Measurements from ENCODE around the gene DUSP15.

Gene DUSP15

GRCh38 chr20:31890646-31891045 lies 20.3 kb upstream of the DUSP15 start:
- Histone ChIP-seq H3K27ac (ENCODE audit: low read depth, low read length) (no peak overlapping the region), H3K4me3 (ENCODE audit: low read depth in 1 of 2, low read length in 2 of 2) (no peak overlapping the region), H3K9ac (ENCODE audit: low read depth in 1 of 2, low read length in 2 of 2) (no peak overlapping the region), H3K36me3 (ENCODE audit: control insufficient read depth in 1 of 2, insufficient read depth in 2 of 2, low read length in 2 of 2) (no peaks in the 10 kb centered on the region), H3K27me3 (ENCODE audit: control insufficient read depth in 1 of 2, insufficient read depth in 2 of 2, low read length in 2 of 2) (no peaks in the 10 kb centered on the region), H3K4me1 (ENCODE audit: control insufficient read depth in 1 of 2, insufficient read depth in 2 of 2, low read length in 2 of 2) (no peaks in the 10 kb centered on the region), H3K9me3 (ENCODE audit: control insufficient read depth in 1 of 2, low read length in 2 of 2) (no peaks in the 10 kb centered on the region)

GRCh38 chr20:31883829-31884228 lies 13.5 kb upstream of the DUSP15 start:
- H3K4me3 ChIP-seq (ENCODE audit: low read depth in 1 of 2, low read length in 2 of 2): no peak overlapping the region
- no peaks in the 10 kb centered on the region for H3K9me3 ChIP-seq (ENCODE audit: control insufficient read depth in 1 of 2, low read length in 2 of 2)
- no peak overlapping the region for H3K27ac ChIP-seq (ENCODE audit: low read depth, low read length)
- H3K9ac ChIP-seq (ENCODE audit: low read depth in 1 of 2, low read length in 2 of 2): no peak overlapping the region
- H3K36me3 ChIP-seq (ENCODE audit: control insufficient read depth in 1 of 2, insufficient read depth in 2 of 2, low read length in 2 of 2): no peaks in the 10 kb centered on the region
- no peaks in the 10 kb centered on the region for H3K4me1 ChIP-seq (ENCODE audit: control insufficient read depth in 1 of 2, insufficient read depth in 2 of 2, low read length in 2 of 2)
- H3K27me3 ChIP-seq (ENCODE audit: control insufficient read depth in 1 of 2, insufficient read depth in 2 of 2, low read length in 2 of 2): no peaks in the 10 kb centered on the region

GRCh38 chr20:31881945-31882344 lies 11.6 kb upstream of the DUSP15 start:
- H3K36me3 ChIP-seq (ENCODE audit: control insufficient read depth in 1 of 2, insufficient read depth in 2 of 2, low read length in 2 of 2): no peaks in the 10 kb centered on the region
- no peaks in the 10 kb centered on the region for H3K4me1 ChIP-seq (ENCODE audit: control insufficient read depth in 1 of 2, insufficient read depth in 2 of 2, low read length in 2 of 2)
- no peaks in the 10 kb centered on the region for H3K9me3 ChIP-seq (ENCODE audit: control insufficient read depth in 1 of 2, low read length in 2 of 2)
- no peak overlapping the region for H3K27ac ChIP-seq (ENCODE audit: low read depth, low read length)
- H3K9ac ChIP-seq (ENCODE audit: low read depth in 1 of 2, low read length in 2 of 2): no peak overlapping the region
- H3K27me3 ChIP-seq (ENCODE audit: control insufficient read depth in 1 of 2, insufficient read depth in 2 of 2, low read length in 2 of 2): no peaks in the 10 kb centered on the region
- no peak overlapping the region for H3K4me3 ChIP-seq (ENCODE audit: low read depth in 1 of 2, low read length in 2 of 2)

- Histone ChIP-seq H3K27ac (ENCODE audit: low read depth, low read length) (peak overlapping the region; percentile 46), H3K4me3 (ENCODE audit: low read depth in 1 of 2, low read length in 2 of 2) (peak overlapping the region; percentile 87 to 91), H3K9me3 (ENCODE audit: control insufficient read depth in 1 of 2, low read length in 2 of 2) (no peaks in the 10 kb centered on the region), H3K36me3 (ENCODE audit: control insufficient read depth in 1 of 2, insufficient read depth in 2 of 2, low read length in 2 of 2) (no peaks in the 10 kb centered on the region), H3K4me1 (ENCODE audit: control insufficient read depth in 1 of 2, insufficient read depth in 2 of 2, low read length in 2 of 2) (no peaks in the 10 kb centered on the region), H3K27me3 (ENCODE audit: control insufficient read depth in 1 of 2, insufficient read depth in 2 of 2, low read length in 2 of 2) (no peaks in the 10 kb centered on the region), H3K9ac (ENCODE audit: low read depth in 1 of 2, low read length in 2 of 2) (peak overlapping the region; percentile 57 to 68)
Observed at GRCh38 chr20:31879143-31879987, 9.0 kb upstream of the DUSP15 start.

GRCh38 chr20:31877684-31878083 lies 7.4 kb upstream of the DUSP15 start:
- H3K4me1 ChIP-seq (ENCODE audit: control insufficient read depth in 1 of 2, insufficient read depth in 2 of 2, low read length in 2 of 2): no peaks in the 10 kb centered on the region
- H3K9ac ChIP-seq (ENCODE audit: low read depth in 1 of 2, low read length in 2 of 2): no peak overlapping the region
- no peak overlapping the region for H3K27ac ChIP-seq (ENCODE audit: low read depth, low read length)
- H3K4me3 ChIP-seq (ENCODE audit: low read depth in 1 of 2, low read length in 2 of 2): no peak overlapping the region
- no peaks in the 10 kb centered on the region for H3K36me3 ChIP-seq (ENCODE audit: control insufficient read depth in 1 of 2, insufficient read depth in 2 of 2, low read length in 2 of 2)
- no peaks in the 10 kb centered on the region for H3K27me3 ChIP-seq (ENCODE audit: control insufficient read depth in 1 of 2, insufficient read depth in 2 of 2, low read length in 2 of 2)
- no peaks in the 10 kb centered on the region for H3K9me3 ChIP-seq (ENCODE audit: control insufficient read depth in 1 of 2, low read length in 2 of 2)

GRCh38 chr20:31875671-31876070 lies 5.3 kb upstream of the DUSP15 start:
- Histone ChIP-seq H3K9me3 (ENCODE audit: control insufficient read depth in 1 of 2, low read length in 2 of 2) (no peaks in the 10 kb centered on the region), H3K27me3 (ENCODE audit: control insufficient read depth in 1 of 2, insufficient read depth in 2 of 2, low read length in 2 of 2) (no peaks in the 10 kb centered on the region), H3K27ac (ENCODE audit: low read depth, low read length) (no peak overlapping the region), H3K4me3 (ENCODE audit: low read depth in 1 of 2, low read length in 2 of 2) (no peak overlapping the region), H3K36me3 (ENCODE audit: control insufficient read depth in 1 of 2, insufficient read depth in 2 of 2, low read length in 2 of 2) (no peaks in the 10 kb centered on the region), H3K9ac (ENCODE audit: low read depth in 1 of 2, low read length in 2 of 2) (no peak overlapping the region), H3K4me1 (ENCODE audit: control insufficient read depth in 1 of 2, insufficient read depth in 2 of 2, low read length in 2 of 2) (peaks cover 4 to 5% of the 10 kb centered on the region in 2 donors)

GRCh38 chr20:31872406-31872805 lies 2.1 kb upstream of the DUSP15 start:
- Histone ChIP-seq H3K9ac (ENCODE audit: low read depth in 1 of 2, low read length in 2 of 2) (no peak overlapping the region), H3K4me3 (ENCODE audit: low read depth in 1 of 2, low read length in 2 of 2) (no peak overlapping the region), H3K27ac (ENCODE audit: low read depth, low read length) (no peak overlapping the region), H3K4me1 (ENCODE audit: control insufficient read depth in 1 of 2, insufficient read depth in 2 of 2, low read length in 2 of 2) (peaks cover 6 to 10% of the 10 kb centered on the region in 2 donors), H3K9me3 (ENCODE audit: control insufficient read depth in 1 of 2, low read length in 2 of 2) (no peaks in the 10 kb centered on the region), H3K27me3 (ENCODE audit: control insufficient read depth in 1 of 2, insufficient read depth in 2 of 2, low read length in 2 of 2) (peaks cover 9% of the 10 kb centered on the region in 2 donors), H3K36me3 (ENCODE audit: control insufficient read depth in 1 of 2, insufficient read depth in 2 of 2, low read length in 2 of 2) (no peaks in the 10 kb centered on the region)

- H3K4me3 ChIP-seq (ENCODE audit: low read depth in 1 of 2, low read length in 2 of 2): no peak overlapping the region
- H3K27ac ChIP-seq (ENCODE audit: low read depth, low read length): no peak overlapping the region
- no peaks in the 10 kb centered on the region for H3K36me3 ChIP-seq (ENCODE audit: control insufficient read depth in 1 of 2, insufficient read depth in 2 of 2, low read length in 2 of 2)
- H3K9ac ChIP-seq (ENCODE audit: low read depth in 1 of 2, low read length in 2 of 2): no peak overlapping the region
- H3K9me3 ChIP-seq (ENCODE audit: control insufficient read depth in 1 of 2, low read length in 2 of 2): no peaks in the 10 kb centered on the region
- H3K27me3 ChIP-seq (ENCODE audit: control insufficient read depth in 1 of 2, insufficient read depth in 2 of 2, low read length in 2 of 2): peaks cover 9% of the 10 kb centered on the region in 2 donors
- H3K4me1 ChIP-seq (ENCODE audit: control insufficient read depth in 1 of 2, insufficient read depth in 2 of 2, low read length in 2 of 2): peaks cover 6 to 10% of the 10 kb centered on the region in 2 donors
Observed at GRCh38 chr20:31871618-31871954, 1.3 kb upstream of the DUSP15 start.

GRCh38 chr20:31870726-31871617 lies 645 bp upstream of the DUSP15 start:
- peak overlapping the region; percentile 1 to 29 for H3K9ac ChIP-seq (ENCODE audit: low read depth in 1 of 2, low read length in 2 of 2)
- peak overlapping the region; percentile 45 to 84 for H3K4me3 ChIP-seq (ENCODE audit: low read depth in 1 of 2, low read length in 2 of 2)
- no peaks in the 10 kb centered on the region for H3K36me3 ChIP-seq (ENCODE audit: control insufficient read depth in 1 of 2, insufficient read depth in 2 of 2, low read length in 2 of 2)
- H3K27ac ChIP-seq (ENCODE audit: low read depth, low read length): no peak overlapping the region
- peaks cover 9% of the 10 kb centered on the region in 2 donors for H3K27me3 ChIP-seq (ENCODE audit: control insufficient read depth in 1 of 2, insufficient read depth in 2 of 2, low read length in 2 of 2)
- peaks cover 6 to 10% of the 10 kb centered on the region in 2 donors for H3K4me1 ChIP-seq (ENCODE audit: control insufficient read depth in 1 of 2, insufficient read depth in 2 of 2, low read length in 2 of 2)
- H3K9me3 ChIP-seq (ENCODE audit: control insufficient read depth in 1 of 2, low read length in 2 of 2): no peaks in the 10 kb centered on the region

- Histone ChIP-seq H3K9ac (ENCODE audit: low read depth in 1 of 2, low read length in 2 of 2) (peak overlapping the region in 1 of 2 donors; percentile 49), H3K9me3 (ENCODE audit: control insufficient read depth in 1 of 2, low read length in 2 of 2) (no peaks in the 10 kb centered on the region), H3K4me3 (ENCODE audit: low read depth in 1 of 2, low read length in 2 of 2) (peak overlapping the region; percentile 53 to 84), H3K36me3 (ENCODE audit: control insufficient read depth in 1 of 2, insufficient read depth in 2 of 2, low read length in 2 of 2) (no peaks in the 10 kb centered on the region), H3K4me1 (ENCODE audit: control insufficient read depth in 1 of 2, insufficient read depth in 2 of 2, low read length in 2 of 2) (peaks cover 6 to 10% of the 10 kb centered on the region in 2 donors), H3K27ac (ENCODE audit: low read depth, low read length) (no peak overlapping the region), H3K27me3 (ENCODE audit: control insufficient read depth in 1 of 2, insufficient read depth in 2 of 2, low read length in 2 of 2) (peaks cover 9% of the 10 kb centered on the region in 2 donors)
Observed at GRCh38 chr20:31869673-31869941, 720 bp downstream of the DUSP15 start.
